Stimulated activated effector memory CD8-positive, alpha-beta T cell treated with anti-CD3 and anti-CD28 coated beads, Interleukin-12 subunit alpha, Interleukin-12 subunit beta, amount 100 ng/mL, for 72 hours (primary cell): Measurements from ENCODE around the gene CRADD.

Experiments
- ATAC-seq: fragments of 150-1000 bp; cut with Tn5 transposase; 2 replicates; pipeline ENCODE4 v1.10.0; 2021
- DNase-seq, 2 donors: peaks; one replicate each; pipeline ENCODE4 v3.0.0; 2021 to 2022; ENCODE audit warnings: low spot score in 2 of 2
- H3K27ac Mint-ChIP-seq: one replicate; pipeline ENCODE4 v1.8.0; 2022; ENCODE audit warnings: mild to moderate bottlenecking, mixed read lengths
- H3K36me3 Mint-ChIP-seq: one replicate; pipeline ENCODE4 v1.8.0; 2022; ENCODE audit warnings: mild to moderate bottlenecking, mixed read lengths
- H3K4me1 Mint-ChIP-seq: one replicate; pipeline ENCODE4 v1.8.0; 2022; ENCODE audit warnings: mixed read lengths
- H3K4me3 Mint-ChIP-seq: one replicate; pipeline ENCODE4 v1.8.0; 2022; ENCODE audit warnings: mild to moderate bottlenecking, mixed read lengths
- H3K9me3 Mint-ChIP-seq: one replicate; pipeline ENCODE4 v1.8.0; 2022; ENCODE audit warnings: mixed read lengths

Gene CRADD

GRCh38 chr12:93729934-93730333, 52.8 kb downstream of the CRADD start:
- DNase-seq = no peak
- Mint-ChIP-seq H3K36me3 (no peaks in the 10 kb centered on the region), H3K4me3 (no peak overlapping the region), H3K27ac (no peak overlapping the region), H3K9me3 (no peaks in the 10 kb centered on the region), H3K4me1 (peaks cover 20% of the 10 kb centered on the region)
- ATAC-seq = no peak

GRCh38 chr12:93733358-93733757, 56.2 kb downstream of the CRADD start:
- DNase-seq = no peak
- no peaks in the 10 kb centered on the region for H3K9me3 Mint-ChIP-seq
- H3K4me1 Mint-ChIP-seq = peaks cover 19% of the 10 kb centered on the region
- peak; percentile 72 for ATAC-seq
- H3K4me3 Mint-ChIP-seq = no peak overlapping the region
- H3K27ac Mint-ChIP-seq = no peak overlapping the region
- no peaks in the 10 kb centered on the region for H3K36me3 Mint-ChIP-seq

GRCh38 chr12:93733928-93734327, 56.8 kb downstream of the CRADD start:
- H3K9me3 Mint-ChIP-seq = no peaks in the 10 kb centered on the region
- H3K27ac Mint-ChIP-seq = no peak overlapping the region
- H3K4me1 Mint-ChIP-seq = peaks cover 25% of the 10 kb centered on the region
- no peak overlapping the region for H3K4me3 Mint-ChIP-seq
- no peak for DNase-seq
- no peak for ATAC-seq
- H3K36me3 Mint-ChIP-seq = no peaks in the 10 kb centered on the region

- H3K4me3 Mint-ChIP-seq = no peak overlapping the region
- H3K9me3 Mint-ChIP-seq = no peaks in the 10 kb centered on the region
- no peak overlapping the region for H3K27ac Mint-ChIP-seq
- H3K36me3 Mint-ChIP-seq = no peaks in the 10 kb centered on the region
- H3K4me1 Mint-ChIP-seq = peaks cover 25% of the 10 kb centered on the region
- ATAC-seq (no peak), DNase-seq (no peak)
These were observed 57.6 kb downstream of the CRADD start for GRCh38 chr12:93734784-93735183.

GRCh38 chr12:93736640-93737178, 59.5 kb downstream of the CRADD start:
- Mint-ChIP-seq H3K27ac (no peak overlapping the region), H3K4me1 (peaks cover 33% of the 10 kb centered on the region), H3K4me3 (no peak overlapping the region), H3K9me3 (no peaks in the 10 kb centered on the region), H3K36me3 (no peaks in the 10 kb centered on the region)
- DNase-seq (no peak), ATAC-seq (peak; percentile 66)

GRCh38 chr12:93737457-93738198, 60.5 kb downstream of the CRADD start:
- Mint-ChIP-seq H3K4me3 (no peak overlapping the region), H3K27ac (peak overlapping the region; percentile 72)

GRCh38 chr12:93738199-93739058, 61.3 kb downstream of the CRADD start:
- no peaks in the 10 kb centered on the region for H3K9me3 Mint-ChIP-seq
- peaks cover 38% of the 10 kb centered on the region for H3K4me1 Mint-ChIP-seq
- H3K36me3 Mint-ChIP-seq = no peaks in the 10 kb centered on the region
- no peak for DNase-seq
- H3K27ac Mint-ChIP-seq = peak overlapping the region; percentile 72
- H3K4me3 Mint-ChIP-seq = peak overlapping the region; percentile 33
- no peak for ATAC-seq

More at GRCh38 chr12:93737457-93738198, 60.5 kb downstream of the CRADD start:
- no peaks in the 10 kb centered on the region for H3K36me3 Mint-ChIP-seq
- no peak for ATAC-seq
- DNase-seq = no peak
- peaks cover 37% of the 10 kb centered on the region for H3K4me1 Mint-ChIP-seq
- H3K9me3 Mint-ChIP-seq = no peaks in the 10 kb centered on the region

GRCh38 chr12:93740751-93741150, 63.6 kb downstream of the CRADD start:
- peak overlapping the region; percentile 95 for H3K27ac Mint-ChIP-seq
- H3K36me3 Mint-ChIP-seq = no peaks in the 10 kb centered on the region
- ATAC-seq (no peak), DNase-seq (no peak)
- peak overlapping the region; percentile 79 for H3K4me3 Mint-ChIP-seq
- peaks cover 36% of the 10 kb centered on the region for H3K4me1 Mint-ChIP-seq
- no peaks in the 10 kb centered on the region for H3K9me3 Mint-ChIP-seq

- H3K4me1 Mint-ChIP-seq = peaks cover 35% of the 10 kb centered on the region
- no peaks in the 10 kb centered on the region for H3K36me3 Mint-ChIP-seq
- DNase-seq = no peak
- H3K4me3 Mint-ChIP-seq = peak overlapping the region; percentile 79
- H3K27ac Mint-ChIP-seq = peak overlapping the region; percentile 95
- peak; percentile 51 for ATAC-seq
- H3K9me3 Mint-ChIP-seq = no peaks in the 10 kb centered on the region
These were observed 64.5 kb downstream of the CRADD start for GRCh38 chr12:93741659-93742109.

GRCh38 chr12:93742110-93742934, 65.1 kb downstream of the CRADD start:
- peaks cover 32% of the 10 kb centered on the region for H3K4me1 Mint-ChIP-seq
- no peaks in the 10 kb centered on the region for H3K9me3 Mint-ChIP-seq
- no peaks in the 10 kb centered on the region for H3K36me3 Mint-ChIP-seq
- peak overlapping the region; percentile 79 for H3K4me3 Mint-ChIP-seq
- peak overlapping the region; percentile 95 for H3K27ac Mint-ChIP-seq
- ATAC-seq (peak; percentile 98), DNase-seq (peak; percentile 51 to 80)

GRCh38 chr12:93743229-93743998, 66.2 kb downstream of the CRADD start:
- Mint-ChIP-seq H3K27ac (peak overlapping the region; percentile 95), H3K36me3 (no peaks in the 10 kb centered on the region), H3K4me3 (peak overlapping the region; percentile 79), H3K4me1 (peaks cover 31% of the 10 kb centered on the region), H3K9me3 (no peaks in the 10 kb centered on the region)
- no peak for ATAC-seq
- DNase-seq = no peak

GRCh38 chr12:93743999-93744689, 67.0 kb downstream of the CRADD start:
- peaks cover 30% of the 10 kb centered on the region for H3K4me1 Mint-ChIP-seq
- peak overlapping the region; percentile 79 for H3K4me3 Mint-ChIP-seq
- H3K36me3 Mint-ChIP-seq = no peaks in the 10 kb centered on the region

GRCh38 chr12:93745286-93745685, 68.1 kb downstream of the CRADD start:
- Mint-ChIP-seq H3K4me1 (peaks cover 38% of the 10 kb centered on the region), H3K27ac (no peak overlapping the region), H3K4me3 (no peak overlapping the region), H3K36me3 (no peaks in the 10 kb centered on the region), H3K9me3 (no peaks in the 10 kb centered on the region)
- ATAC-seq (no peak), DNase-seq (no peak)

More at GRCh38 chr12:93743999-93744689, 67.0 kb downstream of the CRADD start:
- DNase-seq (no peak), ATAC-seq (no peak)
- Mint-ChIP-seq H3K9me3 (no peaks in the 10 kb centered on the region), H3K27ac (no peak overlapping the region)
